Prostate gland (tissue), 2 donors: ENCODE measurements around the gene B9D1.

ENCODE experiments used
- POLR2AphosphoS5 ChIP-seq: sonication (generic); formaldehyde crosslinking; IDR thresholded peaks from one replicate; pipeline ENCODE4 v1.6.1; 2017; ENCODE audit warnings: antibody characterized with exemption
- TF ChIP-seq, protein P1 (sequence below), 4 experiments: fragments of 200-600 bp in 2 of 4; fragments of 450-650 bp in 2 of 4; sonication (generic) in 2 of 4; IDR thresholded peaks; 1 replicate in 3 of 4; 2 replicates in 1 of 4; pipeline ENCODE4 v1.5.1; 2016 to 2019; ENCODE audit warnings: antibody characterized with exemption in 4 of 4, mild to moderate bottlenecking in 2 of 4, moderate library complexity in 2 of 4

DNA sequence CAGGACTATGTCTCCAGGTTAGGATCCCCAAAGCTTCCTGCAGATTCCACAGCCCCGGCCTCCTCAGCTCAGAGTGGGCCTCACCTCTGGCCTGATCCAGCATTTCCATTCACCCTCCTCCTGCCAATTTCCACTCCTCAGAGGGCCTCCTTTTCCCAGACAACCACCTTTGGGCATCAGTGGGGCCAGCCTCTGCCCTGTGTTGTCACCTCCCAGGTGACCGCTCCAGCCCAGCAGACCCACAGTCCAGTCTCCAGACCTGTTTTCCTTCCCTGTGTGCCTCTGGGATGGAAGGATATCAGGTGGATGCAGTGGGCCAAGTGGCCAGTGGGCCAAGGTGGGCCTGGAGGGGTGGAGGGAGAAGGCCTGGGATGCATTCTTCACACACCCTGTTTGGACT lies 32.7 kb downstream of the B9D1 start:
- TF ChIP-seq, protein P1, sequence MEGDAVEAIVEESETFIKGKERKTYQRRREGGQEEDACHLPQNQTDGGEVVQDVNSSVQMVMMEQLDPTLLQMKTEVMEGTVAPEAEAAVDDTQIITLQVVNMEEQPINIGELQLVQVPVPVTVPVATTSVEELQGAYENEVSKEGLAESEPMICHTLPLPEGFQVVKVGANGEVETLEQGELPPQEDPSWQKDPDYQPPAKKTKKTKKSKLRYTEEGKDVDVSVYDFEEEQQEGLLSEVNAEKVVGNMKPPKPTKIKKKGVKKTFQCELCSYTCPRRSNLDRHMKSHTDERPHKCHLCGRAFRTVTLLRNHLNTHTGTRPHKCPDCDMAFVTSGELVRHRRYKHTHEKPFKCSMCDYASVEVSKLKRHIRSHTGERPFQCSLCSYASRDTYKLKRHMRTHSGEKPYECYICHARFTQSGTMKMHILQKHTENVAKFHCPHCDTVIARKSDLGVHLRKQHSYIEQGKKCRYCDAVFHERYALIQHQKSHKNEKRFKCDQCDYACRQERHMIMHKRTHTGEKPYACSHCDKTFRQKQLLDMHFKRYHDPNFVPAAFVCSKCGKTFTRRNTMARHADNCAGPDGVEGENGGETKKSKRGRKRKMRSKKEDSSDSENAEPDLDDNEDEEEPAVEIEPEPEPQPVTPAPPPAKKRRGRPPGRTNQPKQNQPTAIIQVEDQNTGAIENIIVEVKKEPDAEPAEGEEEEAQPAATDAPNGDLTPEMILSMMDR (IDR thresholded peaks at IDR 0.05) = no peak
- no peak for TF ChIP-seq POLR2AphosphoS5
